Measurements from ENCODE around the gene GLA. TPM values are rescaled to one million over a fixed set of nuclear protein-coding genes. Genes with fewer than 3 reads are reported as not detected.

Gene GLA
- total and polyA plus RNA-seq, 2 of the 4 experiments (the other 2 are of a cell fraction): 27.9 to 38.7 TPM

DNA sequence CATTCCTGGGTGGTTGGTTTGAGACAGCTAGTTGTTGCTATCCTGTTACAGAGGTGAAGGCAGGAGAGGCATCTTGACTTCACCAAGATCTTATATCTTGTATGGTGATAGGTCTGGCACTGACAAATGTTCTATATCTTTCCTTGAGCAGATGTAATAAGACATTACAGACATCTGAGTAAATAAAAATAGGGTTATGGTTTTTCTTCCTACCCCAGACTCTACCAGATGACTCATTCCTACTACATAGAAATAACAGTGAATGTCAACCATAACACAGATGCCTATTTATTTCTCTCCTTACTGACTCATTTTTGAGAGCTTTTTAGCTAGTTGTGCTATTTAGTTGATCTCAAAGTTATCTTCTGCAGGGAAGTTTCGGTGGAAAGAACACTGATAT is 22.2 kb upstream of the GLA start:
- intact Hi-C loops (cut with micrococcal nuclease): no loop called here
- Histone ChIP-seq H3K4me3 (ENCODE audit: insufficient read depth, low read depth, low read length) (no peak overlapping the region), H3K27me3 (ENCODE audit: control insufficient read depth, insufficient read depth, low read length) (no peaks in the 10 kb centered on the region), H3K9me1 (ENCODE audit: insufficient read depth, low read length) (no peaks in the 10 kb centered on the region), H3K4ac (ENCODE audit: low read depth, low read length) (no peak overlapping the region), H3K36me3 (ENCODE audit: control insufficient read depth, insufficient read depth, low read length) (no peaks in the 10 kb centered on the region), H3K18ac (ENCODE audit: low read depth, low read length) (no peak overlapping the region), H2AFZ (replicated peaks; ENCODE audit: low read length, poor library complexity) (no peak overlapping the region), H4K5ac (ENCODE audit: low read depth, low read length) (no peak overlapping the region), H4K20me1 (ENCODE audit: insufficient read depth, low read length) (no peaks in the 10 kb centered on the region), H3K9me3 (ENCODE audit: control insufficient read depth, insufficient read depth, low read length) (no peaks in the 10 kb centered on the region; the same call in 1 of the 2 replicates), H2BK120ac (ENCODE audit: low read depth, low read length) (no peak overlapping the region), H2BK5ac (ENCODE audit: low read depth, low read length, poor library complexity, severe bottlenecking) (peak overlapping the region; percentile 38), H3K56ac (ENCODE audit: extremely low read depth, insufficient read depth, low read length) (no peak overlapping the region), H2BK15ac (ENCODE audit: low read depth, low read length) (no peak overlapping the region), H3K14ac (replicated peaks; ENCODE audit: low read depth, low read length) (no peak overlapping the region), H4K8ac (ENCODE audit: low read depth in 2 of 2, low read length in 2 of 2) (no peak overlapping the region), H2AK9ac (replicated peaks; ENCODE audit: low read depth, low read length, poor library complexity) (no peak overlapping the region), H2BK20ac (ENCODE audit: low read depth, low read length) (no peak overlapping the region), H3K4me2 (ENCODE audit: low read depth, low read length) (peak overlapping the region; percentile 39; the same call in 1 of the 2 replicates), H4K91ac (ENCODE audit: insufficient read depth, low read depth, low read length) (no peak overlapping the region), H3K23ac (ENCODE audit: low read depth, low read length) (no peak overlapping the region), H3K4me1 (ENCODE audit: control insufficient read depth, insufficient read depth, low read length) (peaks cover 2% of the 10 kb centered on the region; the same call in 1 of the 2 replicates), H2AK5ac (ENCODE audit: low read depth, low read length) (no peak overlapping the region), H3K79me1 (ENCODE audit: low read depth in 1 of 2, low read length in 2 of 2) (no peaks in the 10 kb centered on the region), H3K27ac (ENCODE audit: insufficient read depth, low read length) (no peak overlapping the region), H3K9ac (ENCODE audit: low read depth, low read length) (no peak overlapping the region)
- in situ Hi-C loops (cut with MboI; ENCODE audit: low sequenced_read_pairs): no loop called here
- TF ChIP-seq POLR2A (IDR thresholded peaks at IDR 0.05; ENCODE audit: low read depth, low read length): no peak
- peak; percentile 58; the same call in 1 of the 2 replicates for TF ChIP-seq FOS (IDR thresholded peaks at IDR 0.05; ENCODE audit: low read depth, low read length)
- TF ChIP-seq, protein P1, sequence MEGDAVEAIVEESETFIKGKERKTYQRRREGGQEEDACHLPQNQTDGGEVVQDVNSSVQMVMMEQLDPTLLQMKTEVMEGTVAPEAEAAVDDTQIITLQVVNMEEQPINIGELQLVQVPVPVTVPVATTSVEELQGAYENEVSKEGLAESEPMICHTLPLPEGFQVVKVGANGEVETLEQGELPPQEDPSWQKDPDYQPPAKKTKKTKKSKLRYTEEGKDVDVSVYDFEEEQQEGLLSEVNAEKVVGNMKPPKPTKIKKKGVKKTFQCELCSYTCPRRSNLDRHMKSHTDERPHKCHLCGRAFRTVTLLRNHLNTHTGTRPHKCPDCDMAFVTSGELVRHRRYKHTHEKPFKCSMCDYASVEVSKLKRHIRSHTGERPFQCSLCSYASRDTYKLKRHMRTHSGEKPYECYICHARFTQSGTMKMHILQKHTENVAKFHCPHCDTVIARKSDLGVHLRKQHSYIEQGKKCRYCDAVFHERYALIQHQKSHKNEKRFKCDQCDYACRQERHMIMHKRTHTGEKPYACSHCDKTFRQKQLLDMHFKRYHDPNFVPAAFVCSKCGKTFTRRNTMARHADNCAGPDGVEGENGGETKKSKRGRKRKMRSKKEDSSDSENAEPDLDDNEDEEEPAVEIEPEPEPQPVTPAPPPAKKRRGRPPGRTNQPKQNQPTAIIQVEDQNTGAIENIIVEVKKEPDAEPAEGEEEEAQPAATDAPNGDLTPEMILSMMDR (conservative IDR thresholded peaks at IDR 0.05; ENCODE audit: low read depth, low read length): no peak
- TF ChIP-seq, protein P2, sequence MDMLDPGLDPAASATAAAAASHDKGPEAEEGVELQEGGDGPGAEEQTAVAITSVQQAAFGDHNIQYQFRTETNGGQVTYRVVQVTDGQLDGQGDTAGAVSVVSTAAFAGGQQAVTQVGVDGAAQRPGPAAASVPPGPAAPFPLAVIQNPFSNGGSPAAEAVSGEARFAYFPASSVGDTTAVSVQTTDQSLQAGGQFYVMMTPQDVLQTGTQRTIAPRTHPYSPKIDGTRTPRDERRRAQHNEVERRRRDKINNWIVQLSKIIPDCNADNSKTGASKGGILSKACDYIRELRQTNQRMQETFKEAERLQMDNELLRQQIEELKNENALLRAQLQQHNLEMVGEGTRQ (IDR thresholded peaks at IDR 0.05; ENCODE audit: low read depth, low read length): no peak
- no peak for TF ChIP-seq MAFK (IDR thresholded peaks at IDR 0.05; ENCODE audit: low read depth, low read length)
- no TSS peak for BruUV-seq (replicated peaks)
- ATAC-seq (ENCODE audit: low read depth): peak; percentile 84
- dilution Hi-C loops (cut with HindIII; ENCODE audit: low sequenced_read_pairs, unreplicated experiment): no loop called here
- WGBS, 2 experiments (ENCODE audit: extremely low coverage in 2 of 2, insufficient read length in 1 of 2): no CpG with 5 or more reads among the region's 1 CpG
- ChIA-PET CTCF (no interaction called here), POLR2A (ENCODE audit: unreplicated experiment) (interaction anchor here (0.7 kb wide), 1 partner anchor 1294 kb away, joined by 8 read pairs; no protein-coding TSS in a partner anchor)
- DNase-seq: peak; percentile 69
